HG03378 (cell line): Measurements from ENCODE around the gene WNT7A.

Experiments used
- ATAC-seq: cut with Tn5 transposase; IDR thresholded peaks from one replicate; pipeline ENCODE4 v1.9.1; 2021; ENCODE audit warnings: mild to moderate bottlenecking, moderate library complexity; ENCODE audit not compliant: unreplicated experiment

WNT7A gene

GRCh38 chr3:13776253-13777050 is 103.4 kb downstream of the WNT7A start:
- ATAC-seq: no peak

DNA sequence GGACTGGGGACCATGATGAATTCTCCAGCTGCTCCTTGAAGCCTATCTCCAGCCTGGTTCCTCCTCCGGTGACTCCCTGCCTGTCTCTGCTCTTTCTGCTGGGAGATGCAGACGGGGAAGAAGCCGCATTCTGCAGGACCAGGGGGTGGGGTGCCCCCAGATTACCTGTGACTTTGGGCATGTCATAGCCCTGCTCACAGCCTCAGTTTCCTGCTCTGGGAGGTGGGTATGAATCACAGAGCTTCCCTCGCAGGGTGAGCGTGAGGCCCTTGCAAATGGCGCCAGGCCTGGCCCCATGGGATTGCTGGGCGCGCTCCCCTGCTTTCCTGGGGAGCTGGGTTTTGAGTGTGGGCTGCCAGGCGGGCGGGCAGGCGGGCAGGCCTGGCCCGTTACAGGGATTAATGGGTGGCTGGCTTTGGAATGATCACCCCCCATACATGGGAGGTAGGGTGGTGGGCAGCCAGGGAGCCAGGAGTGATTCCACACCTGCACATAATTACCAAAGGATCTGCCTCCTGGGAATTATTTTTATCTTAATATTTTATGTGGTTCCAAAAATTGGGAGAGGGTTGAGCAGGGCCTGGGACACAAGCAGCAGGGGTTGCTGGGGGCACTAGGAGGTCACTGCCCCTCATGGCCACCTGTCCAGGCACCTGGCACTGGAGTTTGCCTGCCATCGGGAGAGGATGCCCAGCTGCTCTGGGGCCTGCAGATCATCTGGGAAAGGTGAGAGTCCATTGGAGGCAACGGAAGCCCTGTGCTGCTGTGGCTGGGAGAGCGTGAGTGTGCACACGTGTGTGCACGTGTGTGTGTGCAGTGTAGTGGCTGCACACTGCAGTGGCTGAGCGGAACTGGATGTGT is 106.8 kb downstream of the WNT7A start:
- ATAC-seq: no peak

GRCh38 chr3:13772321-13772745 is 107.5 kb downstream of the WNT7A start:
- ATAC-seq: no peak

DNA sequence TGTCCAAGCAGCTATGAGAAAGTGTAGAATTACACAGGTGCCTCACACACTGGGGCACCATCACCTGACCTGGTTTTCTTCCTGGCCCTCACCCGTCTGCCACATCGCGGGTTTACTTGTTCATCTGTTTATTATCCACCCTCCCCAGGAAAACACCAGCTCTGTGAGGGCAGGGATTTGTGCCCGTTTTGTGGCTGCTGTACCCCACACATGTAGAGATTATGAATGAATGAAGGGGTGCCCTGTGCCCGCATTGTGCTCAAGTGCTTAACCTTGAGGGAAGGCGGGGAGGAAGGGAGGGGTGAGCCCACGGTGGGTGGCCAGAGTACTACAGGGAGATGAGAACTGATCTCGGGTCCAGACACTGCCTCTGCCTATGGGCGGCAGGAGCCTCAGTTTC is 108.4 kb downstream of the WNT7A start:
- ATAC-seq: no peak

DNA sequence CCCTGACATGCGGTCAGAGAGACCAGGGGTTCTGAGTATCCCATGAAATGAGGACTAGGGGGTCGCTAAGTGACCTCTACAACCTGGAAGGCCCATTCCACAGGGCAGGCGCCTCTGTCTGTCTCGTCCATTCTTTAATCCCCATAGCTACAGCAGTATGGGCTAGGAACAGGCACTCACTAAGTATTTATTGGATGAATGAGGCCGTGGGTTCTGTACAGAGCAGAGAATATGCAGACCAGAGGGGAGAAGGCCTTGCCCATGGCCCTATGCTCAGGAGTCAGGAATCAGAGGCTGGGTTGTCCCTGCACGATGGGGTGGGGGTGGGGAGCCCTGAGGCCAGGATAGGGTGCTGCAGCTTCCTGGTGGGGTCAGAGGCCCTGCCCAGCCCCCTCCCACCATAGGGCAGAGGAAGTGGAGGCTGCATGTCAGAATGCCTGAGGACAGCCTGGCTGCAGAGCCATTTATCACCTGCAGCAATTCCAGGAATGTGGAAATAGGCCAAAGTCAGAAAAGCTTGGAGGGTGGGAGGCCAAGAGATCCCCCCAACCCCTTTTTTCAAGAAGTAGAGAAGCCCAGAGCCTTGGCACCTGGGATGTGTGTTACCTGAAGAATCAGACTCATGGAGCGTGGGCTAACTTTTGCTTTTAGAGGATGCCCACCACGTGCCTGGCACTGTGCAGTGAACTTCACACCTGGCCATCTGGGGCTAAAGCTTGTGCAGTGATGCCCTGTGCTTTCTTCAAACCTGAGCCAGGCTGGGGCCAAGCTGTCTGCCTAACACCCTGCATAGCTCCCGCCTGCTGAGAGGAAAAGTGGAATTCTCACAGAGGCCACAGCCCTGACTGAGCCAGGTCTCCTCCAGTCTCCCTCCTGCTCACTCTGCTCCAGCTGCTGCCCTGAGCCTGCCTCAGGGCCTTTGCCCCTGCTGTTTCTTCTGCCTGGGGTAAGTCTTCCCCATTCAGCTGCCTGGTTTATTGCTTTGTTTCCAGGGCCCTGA is 109.4 kb downstream of the WNT7A start:
- no peak for ATAC-seq

- no peak for ATAC-seq
Measured at GRCh38 chr3:13769422-13769821, 110.4 kb downstream of the WNT7A start.

DNA sequence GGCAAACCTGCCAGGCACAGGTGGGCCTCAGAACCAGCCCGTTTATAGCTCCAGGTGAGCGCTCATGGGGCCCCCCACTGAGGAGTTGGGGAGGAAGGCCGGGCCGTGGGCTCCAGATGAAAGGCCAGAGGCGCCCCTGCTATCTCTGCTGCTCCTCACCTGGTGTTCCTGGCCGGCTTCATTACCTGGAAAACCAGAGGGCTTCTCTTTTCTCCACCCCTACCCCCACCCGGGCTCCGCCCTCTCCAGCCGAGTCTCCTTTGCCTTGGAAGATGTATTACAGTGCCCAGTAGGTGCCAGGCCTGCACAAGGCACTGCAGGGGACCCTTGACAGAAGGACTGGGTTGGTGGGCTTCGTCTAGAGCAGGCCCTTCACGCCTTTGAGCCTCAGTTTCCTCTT is 111.4 kb downstream of the WNT7A start:
- ATAC-seq: no peak

- ATAC-seq: no peak
Measured at GRCh38 chr3:13767896-13768295, 112.0 kb downstream of the WNT7A start.

- ATAC-seq: no peak
Measured at GRCh38 chr3:13767030-13767429, 112.8 kb downstream of the WNT7A start.
